Hepatocyte (in vitro differentiated cells): ENCODE data around the gene MRAP2. TPM values are rescaled to one million over a fixed set of nuclear protein-coding genes. Genes with fewer than 3 reads are reported as not detected.
"Not testable (repeated sequence)": the region's sequence is repeated elsewhere in the genome, so short reads cannot be mapped to it uniquely, and the experiment has no call there.

ENCODE experiments used
- DNase-seq: peaks from one replicate; pipeline ENCODE4 v3.0.0-alpha.2; 2016; ENCODE audit warnings: low spot score
- H2AFZ ChIP-seq: fragments of 200-600 bp; sonication (generic); 2 replicates; pipeline ENCODE4 v1.6.0; 2016; ENCODE audit warnings: antibody characterized with exemption, mild to moderate bottlenecking
- H3K27ac ChIP-seq: fragments of 200-600 bp; sonication (generic); 2 replicates; pipeline ENCODE4 v1.5.1; 2016; ENCODE audit warnings: mild to moderate bottlenecking
- H3K27me3 ChIP-seq: fragments of 200-600 bp; sonication (generic); 2 replicates; pipeline ENCODE4 v1.6.1; 2016
- H3K36me3 ChIP-seq: fragments of 200-600 bp; sonication (generic); replicated peaks from 2 replicates; pipeline ENCODE4 v1.5.1; 2016; ENCODE audit warnings: low read depth; ENCODE audit not compliant: insufficient read depth
- H3K4me1 ChIP-seq: fragments of 200-600 bp; sonication (generic); 2 replicates; pipeline ENCODE4 v1.5.1; 2016; ENCODE audit warnings: mild to moderate bottlenecking, moderate library complexity; ENCODE audit not compliant: insufficient read depth
- H3K4me2 ChIP-seq: fragments of 200-600 bp; sonication (generic); 2 replicates; pipeline ENCODE4 v1.6.0; 2016
- H3K4me3 ChIP-seq: fragments of 200-600 bp; sonication (generic); 2 replicates; pipeline ENCODE4 v1.5.1; 2016; ENCODE audit warnings: mild to moderate bottlenecking
- H3K79me2 ChIP-seq: fragments of 200-600 bp; sonication (generic); 2 replicates; pipeline ENCODE4 v1.6.0; 2017; ENCODE audit warnings: mild to moderate bottlenecking
- H3K9me2 ChIP-seq: fragments of 200-600 bp; sonication (generic); replicated peaks from 2 replicates; pipeline ENCODE4 v1.6.0; 2017; ENCODE audit warnings: mild to moderate bottlenecking; ENCODE audit not compliant: insufficient read depth
- H3K9me3 ChIP-seq: fragments of 200-600 bp; sonication (generic); 2 replicates; pipeline ENCODE4 v1.5.1; 2016; ENCODE audit warnings: low read depth, mild to moderate bottlenecking
- H4K20me1 ChIP-seq: fragments of 200-600 bp; sonication (generic); 2 replicates; pipeline ENCODE4 v1.6.0; 2016; ENCODE audit warnings: mild to moderate bottlenecking; ENCODE audit not compliant: insufficient read depth, poor library complexity, severe bottlenecking
- CTCF ChIP-seq: fragments of 200-600 bp; sonication (generic); IDR thresholded peaks from 2 replicates; pipeline ENCODE4 v1.5.1; 2016; ENCODE audit warnings: antibody characterized with exemption, mild to moderate bottlenecking; ENCODE audit not compliant: poor library complexity
- EZH2 ChIP-seq: fragments of 200-600 bp; sonication (generic); IDR thresholded peaks from 2 replicates; pipeline ENCODE4 v1.6.1; 2016; ENCODE audit warnings: antibody characterized with exemption, mild to moderate bottlenecking, borderline replicate concordance
- EZH2phosphoT487 ChIP-seq: fragments of 200-600 bp; sonication (generic); IDR thresholded peaks from one replicate; pipeline ENCODE4 v1.6.1; 2018; ENCODE audit warnings: antibody characterized with exemption, mild to moderate bottlenecking, low read depth, moderate library complexity; ENCODE audit not compliant: unreplicated experiment, severe bottlenecking
- WGBS: methylation state at CpG from one replicate; pipeline ENCODE4 v1.1.6; 2016; ENCODE audit warnings: low lambda C conversion rate; ENCODE audit errors: missing lambda C conversion rate; 5-methylcytosine and 5-hydroxymethylcytosine counted together
- polyA plus RNA-seq: library from polyadenylated mRNA; unstranded; fragments of >200 nt; fragmentation: Nextera tagmentation; extraction: Ambion mirVana; gene quantifications from 2 replicates; pipeline ENCODE4 v1.2.1, GENCODE V29; 2016
- total RNA-seq: library from RNA; depleted of rRNA; stranded (reverse); fragments of >200 nt; gene quantifications from 2 replicates; pipeline ENCODE4 v1.2.3, GENCODE V29; 2014

Gene MRAP2
- total and polyA plus RNA-seq, 2 experiments from 2014 or later = 2.2 to 2.5 TPM

- TF ChIP-seq CTCF (no peak), EZH2phosphoT487 (no peak), EZH2 (no peak)
- DNase-seq = no peak
- no peak overlapping the region for H3K27ac ChIP-seq
- no peak overlapping the region for H3K4me2 ChIP-seq
- H3K27me3 ChIP-seq = no peaks in the 10 kb centered on the region
- no peaks in the 10 kb centered on the region for H3K79me2 ChIP-seq
- H3K4me3 ChIP-seq = no peak overlapping the region
- no peaks in the 10 kb centered on the region for H3K4me1 ChIP-seq
- no peaks in the 10 kb centered on the region for H3K9me3 ChIP-seq
- H4K20me1 ChIP-seq = no peaks in the 10 kb centered on the region
- 89% methylated on average over 5 of the region's 5 CpGs for WGBS
- H2AFZ ChIP-seq = no peak overlapping the region
- H3K36me3 ChIP-seq = no peaks in the 10 kb centered on the region
- no peaks in the 10 kb centered on the region for H3K9me2 ChIP-seq
Measured at GRCh38 chr6:84118191-84118590, 84.6 kb downstream of the MRAP2 start.

- Histone ChIP-seq H2AFZ (no peak overlapping the region), H3K4me3 (no peak overlapping the region), H3K27me3 (no peaks in the 10 kb centered on the region), H3K4me2 (no peak overlapping the region), H3K9me3 (no peaks in the 10 kb centered on the region), H3K79me2 (no peaks in the 10 kb centered on the region), H3K36me3 (no peaks in the 10 kb centered on the region), H3K9me2 (no peaks in the 10 kb centered on the region), H4K20me1 (no peaks in the 10 kb centered on the region), H3K27ac (no peak overlapping the region), H3K4me1 (no peaks in the 10 kb centered on the region)
- DNase-seq = peak; percentile 12
- TF ChIP-seq CTCF (no peak), EZH2 (no peak)
Measured at GRCh38 chr6:84119277-84119676, 85.7 kb downstream of the MRAP2 start.

GRCh38 chr6:84123186-84123585, 89.6 kb downstream of the MRAP2 start:
- Histone ChIP-seq H2AFZ (no peak overlapping the region), H3K9me2 (no peaks in the 10 kb centered on the region), H3K27me3 (no peaks in the 10 kb centered on the region), H3K4me2 (no peak overlapping the region), H3K4me3 (no peak overlapping the region), H3K27ac (no peak overlapping the region), H3K79me2 (no peaks in the 10 kb centered on the region), H3K4me1 (no peaks in the 10 kb centered on the region), H4K20me1 (no peaks in the 10 kb centered on the region), H3K36me3 (no peaks in the 10 kb centered on the region), H3K9me3 (no peaks in the 10 kb centered on the region)
- TF ChIP-seq EZH2 = no peak
- TF ChIP-seq CTCF = no peak
- TF ChIP-seq EZH2phosphoT487 = no peak
- WGBS = 98% methylated on average over 2 of the region's 2 CpGs
- DNase-seq = no peak

GRCh38 chr6:84129588-84129987, 96.0 kb downstream of the MRAP2 start:
- 96% methylated on average over 1 of the region's 1 CpG for WGBS

GRCh38 chr6:84133385-84133784, 99.8 kb downstream of the MRAP2 start:
- not testable (repeated sequence) for H3K4me3 ChIP-seq, H3K4me2 ChIP-seq, H3K4me1 ChIP-seq, H3K36me3 ChIP-seq, H4K20me1 ChIP-seq, H3K27me3 ChIP-seq, H3K27ac ChIP-seq, H3K9me3 ChIP-seq, H2AFZ ChIP-seq, DNase-seq, H3K9me2 ChIP-seq, H3K79me2 ChIP-seq
- WGBS = 96% methylated on average over 9 of the region's 9 CpGs

More at GRCh38 chr6:84129588-84129987, 96.0 kb downstream of the MRAP2 start:
- H3K4me2 ChIP-seq, H3K79me2 ChIP-seq, H3K9me3 ChIP-seq, H3K36me3 ChIP-seq, H3K4me1 ChIP-seq, H2AFZ ChIP-seq, H3K9me2 ChIP-seq, H3K27me3 ChIP-seq, DNase-seq, H3K4me3 ChIP-seq, H3K27ac ChIP-seq, H4K20me1 ChIP-seq: not testable (repeated sequence)
